Stimulated activated CD8-positive, alpha-beta memory T cell treated with anti-CD3 and anti-CD28 coated beads, Interleukin-12 subunit alpha, Interleukin-12 subunit beta, amount 100 ng/mL, for 1 hour (primary cell): ENCODE data around the gene KRT8.
"Not testable (repeated sequence)": the region's sequence is repeated elsewhere in the genome, so short reads cannot be mapped to it uniquely, and the experiment has no call there.

Source experiments
- DNase-seq: peaks from one replicate; pipeline ENCODE4 v3.0.0-alpha.2; 2020; ENCODE audit warnings: low read depth

Gene KRT8

DNA sequence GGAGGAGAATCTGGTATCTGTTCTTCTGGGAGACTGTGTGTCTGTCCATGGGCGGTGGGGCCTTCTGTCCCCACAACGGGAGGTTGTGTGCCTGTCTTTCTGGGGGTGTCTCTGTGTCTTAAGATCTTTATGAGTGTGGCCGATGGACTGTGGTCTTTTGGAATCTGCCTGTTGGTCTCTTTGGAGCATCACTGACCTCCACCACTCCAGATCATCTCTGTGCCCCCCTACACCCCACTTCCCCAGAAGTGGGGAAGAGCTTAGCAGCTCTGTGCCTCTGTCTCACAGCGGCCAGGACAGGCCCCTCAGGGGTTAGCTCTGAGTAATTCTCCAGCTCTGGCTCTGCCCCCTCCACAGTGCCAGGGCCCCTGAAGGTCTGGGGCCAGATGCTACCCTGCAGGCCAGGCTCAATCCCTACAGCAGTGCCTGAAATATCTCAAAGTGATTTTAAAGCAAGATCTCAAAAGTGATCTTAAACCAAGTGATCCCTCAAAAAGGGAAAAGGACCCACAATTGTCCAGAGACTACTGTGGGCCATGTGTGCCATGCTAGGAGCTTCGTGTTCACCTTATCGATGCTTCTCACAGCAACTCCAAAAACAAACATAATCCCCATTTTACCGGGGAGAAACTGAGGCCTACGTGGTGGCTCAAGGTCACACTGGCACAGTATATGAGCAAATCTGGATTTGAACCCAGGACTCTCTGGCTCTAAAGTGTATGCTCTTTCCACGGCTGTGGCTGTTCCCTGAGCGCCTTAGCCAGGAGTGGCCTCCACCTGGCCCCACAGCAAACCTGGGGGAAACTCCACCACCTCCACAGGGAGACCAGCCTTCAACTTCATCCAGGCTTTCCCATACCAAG is 30.1 kb downstream of the KRT8 start:
- DNase-seq = no peak

DNA sequence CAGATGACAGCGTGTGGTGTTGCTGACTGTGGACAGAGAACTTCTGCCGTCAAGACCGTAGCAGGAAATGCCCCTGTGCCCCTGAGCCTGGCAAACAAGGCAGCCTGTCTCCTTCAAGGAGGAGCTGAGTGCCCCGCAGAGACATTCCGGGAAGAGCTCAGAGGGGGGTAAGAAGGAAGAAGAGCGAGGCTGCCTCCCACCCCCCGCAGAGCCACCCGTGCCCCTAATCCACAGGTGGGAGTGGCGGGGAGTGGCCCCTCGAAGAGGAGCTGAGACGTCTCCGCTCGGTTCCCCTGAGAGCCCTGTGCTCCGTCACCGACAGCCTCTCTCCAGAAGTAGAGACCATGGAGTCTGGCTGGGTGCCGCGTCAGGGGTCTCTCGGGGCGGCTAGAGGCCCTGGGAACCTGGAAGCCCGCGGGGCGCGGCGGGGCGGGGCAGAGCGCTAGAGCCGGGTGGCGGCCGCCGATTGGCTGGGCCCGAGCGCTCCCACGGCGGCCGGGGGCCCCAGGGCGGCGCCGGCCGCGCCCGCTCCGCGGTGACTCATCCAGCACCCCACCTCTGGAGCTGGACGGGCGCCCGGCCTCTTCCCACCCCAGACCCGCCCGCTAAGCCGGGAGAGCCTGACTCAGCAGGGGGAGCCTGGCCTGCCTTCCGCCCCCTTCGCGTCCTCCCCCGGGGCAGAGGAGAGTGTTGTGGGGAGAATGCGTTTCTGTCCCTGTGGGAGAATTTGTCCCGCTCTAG is 30.9 kb downstream of the KRT8 start:
- DNase-seq = peak; percentile 41

DNA sequence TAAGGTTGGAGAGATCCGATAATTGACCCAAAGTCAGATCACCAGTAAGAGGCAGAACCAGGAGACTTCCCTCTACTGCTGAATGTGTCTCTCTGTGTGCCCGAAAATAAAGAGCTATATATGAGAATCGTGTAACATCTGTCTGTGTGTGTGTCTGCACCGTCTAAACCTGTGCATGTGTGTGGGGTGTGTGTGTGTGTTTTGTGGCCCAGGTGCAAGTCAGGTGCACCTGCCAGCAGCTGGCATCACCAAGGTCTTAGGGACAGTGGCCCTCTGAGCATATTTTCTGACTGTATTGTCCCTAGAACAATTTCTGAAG is 31.4 kb downstream of the KRT8 start:
- DNase-seq = no peak

DNA sequence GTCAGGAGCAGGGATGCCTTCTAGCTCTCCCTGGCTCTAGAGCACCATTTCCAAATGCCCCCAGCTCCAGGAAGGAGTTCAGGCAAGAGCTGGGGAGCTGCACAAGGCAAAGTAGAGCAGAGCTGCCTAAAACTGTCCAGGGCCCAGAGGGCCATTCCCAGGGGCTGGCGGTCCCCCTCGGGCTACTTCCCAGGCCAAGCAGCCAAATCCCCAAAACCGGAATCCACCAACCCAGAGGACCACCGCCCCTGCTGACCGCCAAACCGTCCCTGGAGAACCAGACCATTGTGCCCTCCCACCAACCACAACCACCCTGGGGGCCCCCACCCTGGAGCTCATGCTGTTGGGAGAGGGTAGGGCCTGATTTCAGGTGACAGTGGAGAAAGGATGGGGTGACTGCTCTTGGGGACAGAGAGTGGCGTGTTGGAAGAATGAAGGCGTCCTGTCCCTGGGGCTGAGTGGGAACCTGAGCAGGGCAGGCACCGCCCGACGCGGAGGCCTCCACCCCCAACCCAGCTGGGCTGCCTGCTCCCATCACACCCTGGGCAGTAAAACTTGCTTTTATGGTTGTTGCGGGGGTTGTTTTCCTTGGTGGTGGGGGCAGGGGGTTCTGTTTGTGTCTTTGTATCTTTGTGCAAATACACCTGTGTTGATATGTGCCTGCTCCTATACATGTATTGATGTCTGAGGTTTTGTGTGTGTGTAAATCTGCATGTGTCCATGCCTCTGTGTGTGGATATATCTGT is 32.1 kb downstream of the KRT8 start:
- DNase-seq = no peak

DNA sequence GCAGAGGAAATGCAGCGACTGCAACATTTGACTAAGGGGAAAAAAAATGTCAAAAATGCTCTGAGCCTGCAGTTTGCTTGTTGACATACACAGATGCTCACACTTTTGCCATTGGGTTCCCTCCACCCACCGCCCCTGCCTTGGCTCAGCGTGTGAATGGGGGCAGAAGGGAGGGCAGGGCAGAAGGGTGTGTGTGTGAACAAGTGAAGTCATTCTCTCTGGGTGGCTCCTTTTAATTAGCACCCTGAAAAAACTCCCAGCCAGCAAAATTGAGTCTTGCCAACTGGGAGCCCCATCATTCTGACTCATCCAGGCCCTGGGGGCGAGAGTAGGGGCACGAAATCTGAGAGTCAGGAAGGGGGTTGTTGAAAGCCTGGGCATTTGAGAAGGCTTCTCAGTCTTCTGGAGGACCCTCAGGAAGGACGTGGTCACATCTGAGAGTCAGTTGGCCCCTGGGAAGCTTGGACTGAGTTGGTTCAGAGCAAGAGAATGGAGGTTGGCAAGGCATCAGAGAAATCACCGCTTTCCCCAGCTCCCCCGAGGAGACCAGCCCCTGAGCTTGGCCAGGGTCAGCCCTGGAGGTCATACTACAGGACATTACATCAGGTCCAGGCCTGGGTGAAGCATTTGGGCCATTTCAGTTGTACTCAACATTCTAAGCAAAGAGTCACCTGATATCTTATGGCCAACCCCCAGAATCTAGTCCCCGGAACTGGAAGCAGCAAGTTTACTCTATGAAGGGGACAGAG is 33.4 kb downstream of the KRT8 start:
- no peak for DNase-seq

DNA sequence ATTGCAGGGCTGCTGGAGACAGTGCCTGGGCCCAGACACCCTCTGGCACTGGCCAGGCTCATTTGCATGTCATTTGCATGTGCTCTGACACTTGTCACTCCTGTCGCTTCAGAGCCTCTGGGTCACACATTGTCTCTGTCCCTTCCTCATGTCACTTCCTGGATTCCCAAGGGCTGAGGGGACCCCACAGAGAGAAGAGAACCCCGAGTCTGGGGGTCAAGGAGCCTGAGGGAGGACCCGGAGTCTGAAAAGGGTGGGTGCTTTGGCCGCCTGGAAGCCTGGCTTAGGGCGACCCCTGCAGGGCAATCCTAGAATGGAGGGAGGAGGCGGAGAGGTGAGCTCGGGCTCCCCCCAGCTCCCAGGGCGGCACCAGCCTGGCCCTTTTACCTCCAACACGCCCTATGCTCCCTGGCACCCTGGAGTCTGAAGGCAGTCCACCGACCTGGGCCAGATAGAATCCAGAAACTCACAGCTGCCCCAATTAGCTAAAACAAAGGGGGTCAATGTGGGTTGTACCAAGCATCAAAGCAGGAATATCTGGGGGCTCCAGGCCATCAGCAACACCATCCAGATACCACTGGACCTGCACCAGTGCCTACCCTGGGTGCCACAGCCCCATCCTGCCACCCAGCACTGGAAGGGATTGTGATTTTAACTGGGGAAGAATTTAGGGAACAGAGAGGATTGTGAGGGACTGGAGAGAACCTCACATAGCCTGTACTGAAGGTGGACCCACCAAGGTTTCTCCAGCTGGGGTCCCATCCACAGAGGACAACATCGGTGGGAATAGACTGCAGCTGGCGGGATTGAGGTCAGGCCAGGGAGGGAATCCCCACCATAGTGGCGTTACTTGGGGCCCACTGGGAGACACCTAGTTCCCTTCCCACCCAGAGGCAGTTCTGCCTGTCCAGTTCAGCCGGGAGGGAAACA is 34.2 kb downstream of the KRT8 start:
- peak; percentile 72 for DNase-seq

DNA sequence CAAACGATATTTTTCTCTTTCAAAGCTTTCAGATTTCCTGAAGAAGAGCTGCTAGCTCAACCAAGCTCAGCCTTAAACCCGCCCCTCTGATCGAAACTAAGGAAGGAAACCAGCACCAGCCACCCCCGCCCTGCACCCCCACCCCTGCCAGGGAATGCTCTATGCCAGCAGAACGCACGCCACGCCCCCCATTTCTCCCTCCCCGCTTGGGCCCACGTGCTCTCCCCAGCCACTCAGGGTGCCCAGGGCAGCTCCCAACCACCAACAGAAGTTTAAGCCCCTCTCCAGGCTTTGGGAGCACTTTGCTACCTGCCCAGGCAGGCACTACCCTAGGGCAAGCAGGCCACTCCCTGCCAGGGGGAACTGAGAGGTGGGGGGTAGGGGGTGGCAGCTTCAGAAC is 37.2 kb downstream of the KRT8 start:
- no peak for DNase-seq

DNA sequence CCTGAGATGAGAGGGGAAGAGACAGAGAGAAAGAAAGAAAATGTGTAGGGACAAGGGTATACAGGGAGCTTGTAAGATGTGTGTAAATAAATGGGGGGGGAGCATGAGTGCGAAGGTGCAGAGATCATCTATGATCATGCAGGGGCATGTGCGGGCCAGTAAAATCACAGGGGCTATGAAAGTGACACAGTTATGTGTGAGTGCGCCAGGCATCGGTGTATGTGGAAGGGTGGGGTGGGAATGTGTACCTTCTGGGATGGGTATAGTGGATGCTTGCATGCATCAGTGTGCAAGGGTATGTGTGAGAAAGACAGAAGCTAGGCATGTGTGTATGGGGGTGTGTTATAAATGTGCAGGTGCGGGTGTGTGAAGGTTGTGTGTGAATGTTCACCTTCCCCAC is 37.7 kb downstream of the KRT8 start:
- no peak for DNase-seq

DNA sequence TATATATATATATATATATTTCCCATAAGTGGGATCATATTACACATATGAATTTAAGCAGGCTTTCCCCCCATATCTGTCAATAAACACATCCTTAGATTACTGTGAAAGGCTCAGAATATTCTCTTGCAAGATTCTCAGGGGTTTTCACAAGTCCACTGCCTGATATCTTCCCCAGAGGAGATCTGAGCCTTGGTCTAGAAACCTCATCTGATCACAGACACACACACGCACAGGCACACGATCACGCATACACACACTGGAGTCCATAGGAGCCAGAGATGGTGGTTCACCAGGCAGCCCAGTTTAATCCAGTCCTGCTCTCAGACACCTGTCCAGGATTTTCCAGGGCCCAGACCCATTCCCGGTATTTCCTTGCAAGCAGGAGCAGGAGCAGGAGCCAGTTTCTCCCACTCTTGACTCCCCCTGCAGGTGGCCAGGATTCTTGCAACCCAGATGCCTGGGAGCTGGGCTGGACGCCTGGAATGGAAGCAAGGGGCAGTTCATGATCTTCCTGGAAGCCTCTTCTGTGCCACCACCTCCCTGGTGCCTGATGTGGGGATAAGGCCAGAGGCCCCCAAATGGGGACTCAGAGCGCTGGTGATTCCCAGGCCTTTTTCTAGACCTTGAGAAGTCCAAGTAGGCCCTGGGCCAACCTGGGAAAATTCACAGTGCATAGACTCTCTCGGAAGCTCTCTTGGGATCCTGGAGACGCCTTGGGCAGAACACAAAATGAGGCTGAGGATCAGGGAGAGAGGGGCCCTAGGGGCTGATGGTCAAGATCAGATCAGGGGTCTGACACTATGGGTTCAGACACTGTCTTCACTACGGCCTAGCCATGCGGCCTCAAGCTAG is 39.6 kb downstream of the KRT8 start:
- no peak for DNase-seq

DNA sequence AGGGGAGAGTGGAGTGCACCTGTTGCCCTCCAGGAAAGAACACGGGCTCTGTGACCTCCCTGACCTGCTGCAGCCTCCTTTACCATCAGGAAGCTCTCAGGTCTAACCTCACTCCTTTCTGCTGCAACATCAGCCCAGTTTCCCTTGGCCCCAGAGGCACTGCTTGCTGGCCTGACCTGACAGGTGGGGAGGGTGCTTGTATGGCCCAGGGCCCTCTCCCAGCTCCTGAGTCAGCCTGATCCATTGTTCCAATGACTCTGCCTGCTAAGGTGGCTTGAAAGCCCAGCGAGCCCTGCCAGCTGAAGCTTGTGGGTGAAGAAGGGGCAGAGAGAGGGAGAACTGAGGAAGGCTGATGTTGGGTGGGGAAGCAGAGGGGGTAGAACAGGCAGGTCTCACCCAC is 42.9 kb downstream of the KRT8 start:
- DNase-seq = no peak

DNA sequence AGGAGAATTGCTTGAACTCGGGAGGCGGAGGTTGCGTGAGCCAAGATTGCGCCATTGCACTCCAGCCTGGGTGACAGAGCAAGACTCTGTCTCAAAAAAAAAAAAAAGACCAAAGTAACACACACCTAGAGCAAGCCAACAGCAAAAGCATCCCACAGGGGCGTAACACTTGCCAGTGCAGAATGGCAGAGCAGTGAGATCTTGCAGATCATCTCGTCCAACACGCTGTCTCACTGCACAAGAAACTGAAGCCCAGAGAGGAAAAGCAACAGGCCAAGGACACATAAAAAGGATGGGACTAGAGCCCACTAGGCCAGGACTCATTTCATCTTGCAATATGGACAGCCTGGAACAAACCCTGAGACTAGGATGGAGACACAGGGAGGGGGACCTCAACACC is 43.4 kb downstream of the KRT8 start:
- DNase-seq = no peak

DNA sequence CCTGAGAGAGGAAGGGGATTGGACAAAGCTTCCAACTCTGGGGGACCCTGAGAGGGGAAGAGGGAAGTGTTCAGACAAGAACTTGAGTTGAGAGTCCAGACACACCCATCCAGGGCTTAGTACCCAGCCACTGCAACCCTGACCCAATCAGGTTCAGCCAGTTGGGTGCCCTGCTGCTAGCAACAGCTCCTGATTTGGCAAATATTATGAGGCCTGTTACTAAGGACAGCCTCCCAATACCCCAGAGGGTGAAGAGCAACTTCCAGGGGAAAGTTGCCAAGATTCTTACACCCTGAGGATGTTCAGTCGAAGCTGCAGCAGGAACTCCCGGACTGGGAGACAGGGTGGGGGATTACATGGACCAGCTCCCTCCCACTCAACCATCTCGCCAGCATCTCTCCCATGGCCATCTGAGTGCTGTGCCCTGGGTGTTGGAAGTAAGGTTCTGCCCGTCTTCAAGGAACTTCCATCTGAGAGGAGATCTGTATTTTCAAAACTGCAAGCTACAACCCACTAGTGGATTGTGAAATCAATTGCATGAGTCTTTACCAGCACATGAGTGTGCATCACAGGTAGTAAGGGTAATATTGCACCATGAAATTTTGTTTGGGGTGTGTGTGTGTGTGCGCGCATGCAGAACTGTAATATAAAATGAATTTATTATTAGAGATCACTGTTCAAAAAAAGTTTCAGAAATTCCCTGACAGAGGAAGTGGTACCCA is 44.6 kb downstream of the KRT8 start:
- no peak for DNase-seq

DNA sequence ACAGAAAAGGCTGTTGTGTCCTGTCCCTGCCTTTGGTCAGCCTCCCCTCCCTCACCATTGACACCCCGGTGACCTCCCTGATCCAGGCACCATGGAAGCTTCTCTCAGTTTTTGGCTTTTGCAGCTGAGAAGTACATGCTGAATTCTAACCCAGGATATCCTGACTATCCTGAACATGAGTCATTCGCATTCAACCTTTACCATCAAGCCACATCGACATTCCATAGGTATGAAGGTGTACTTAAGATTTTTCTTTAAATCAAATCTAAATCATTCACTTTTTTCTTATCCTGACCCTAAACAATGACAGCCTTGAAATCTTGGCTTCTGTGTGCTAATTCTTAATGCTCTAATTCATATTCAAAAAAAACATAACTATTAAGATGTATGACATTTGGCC is 47.4 kb downstream of the KRT8 start:
- no peak for DNase-seq

DNA sequence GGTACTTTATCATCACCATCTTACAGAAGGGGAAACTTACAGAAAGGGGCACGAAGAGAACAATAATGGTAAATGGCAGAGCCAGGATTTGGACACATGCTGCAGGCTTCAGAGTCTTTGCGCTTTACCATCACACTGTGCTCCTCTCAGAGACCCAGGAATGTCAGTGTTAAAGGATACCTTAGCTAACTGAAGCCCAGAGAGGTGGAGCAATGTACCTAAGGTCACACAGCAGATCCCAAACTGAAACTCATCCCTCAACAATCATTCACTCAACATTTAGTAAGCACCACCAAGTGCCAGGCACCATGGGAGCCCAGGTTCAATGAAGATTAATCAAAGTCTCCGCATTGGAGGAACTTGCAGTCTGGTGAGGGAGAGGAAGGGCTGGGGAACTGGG is 48.1 kb downstream of the KRT8 start:
- no peak for DNase-seq

DNA sequence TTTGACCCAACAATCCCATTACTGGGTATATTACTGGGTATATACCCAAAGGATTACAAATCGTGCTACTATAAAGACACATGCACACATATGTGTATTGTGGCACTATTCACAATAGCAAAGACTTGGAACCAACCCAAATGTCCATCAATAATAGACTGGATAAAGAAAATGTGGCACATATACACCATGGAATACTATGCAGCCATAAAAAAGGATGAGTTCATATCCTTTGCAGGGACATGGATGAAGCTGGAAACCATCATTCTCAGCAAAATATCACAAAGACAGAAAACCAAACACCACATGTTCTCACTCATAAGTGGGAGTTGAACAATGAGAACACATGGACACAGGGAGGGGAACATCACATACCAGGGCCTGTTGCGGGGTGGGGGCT is 48.8 kb downstream of the KRT8 start:
- DNase-seq = not testable (repeated sequence)

DNA sequence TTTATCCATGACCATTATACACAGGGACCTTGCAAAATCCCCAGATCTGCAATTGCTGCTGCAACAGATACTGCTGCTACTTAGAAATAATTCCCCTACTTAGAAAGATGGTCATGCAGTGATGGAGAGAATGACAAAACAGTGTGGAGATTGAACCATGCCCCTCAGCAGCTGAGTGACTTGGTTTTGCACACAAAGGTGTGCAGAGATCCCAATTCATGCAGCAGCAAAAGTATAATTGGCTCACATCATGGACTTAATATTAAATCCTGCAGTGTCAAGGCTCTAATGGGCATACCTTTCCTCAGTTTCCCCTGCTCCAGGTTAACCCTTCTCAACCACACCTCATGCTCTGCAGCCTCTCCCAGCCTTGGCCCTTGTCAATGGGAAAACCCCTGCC is 53.1 kb downstream of the KRT8 start:
- no peak for DNase-seq

DNA sequence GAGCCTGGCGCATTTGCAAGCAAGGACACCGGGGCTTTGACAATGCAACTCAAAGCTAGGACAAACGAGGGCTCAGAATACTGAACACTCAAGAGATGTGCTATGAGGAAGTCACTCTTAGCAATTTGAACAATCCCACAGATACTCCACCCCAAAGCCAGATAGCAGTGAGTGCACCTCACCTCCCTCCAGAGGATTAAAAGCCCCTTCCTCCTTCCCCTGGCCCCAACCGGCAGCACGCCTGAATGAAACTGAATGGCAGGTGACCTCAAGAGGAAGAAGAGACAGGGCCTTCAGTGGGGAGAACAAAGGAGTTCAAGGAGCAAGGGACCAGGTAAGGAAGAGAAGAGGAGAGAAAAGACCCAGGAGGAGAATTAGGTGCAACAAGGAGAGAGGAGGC is 54.2 kb downstream of the KRT8 start:
- DNase-seq = no peak

DNA sequence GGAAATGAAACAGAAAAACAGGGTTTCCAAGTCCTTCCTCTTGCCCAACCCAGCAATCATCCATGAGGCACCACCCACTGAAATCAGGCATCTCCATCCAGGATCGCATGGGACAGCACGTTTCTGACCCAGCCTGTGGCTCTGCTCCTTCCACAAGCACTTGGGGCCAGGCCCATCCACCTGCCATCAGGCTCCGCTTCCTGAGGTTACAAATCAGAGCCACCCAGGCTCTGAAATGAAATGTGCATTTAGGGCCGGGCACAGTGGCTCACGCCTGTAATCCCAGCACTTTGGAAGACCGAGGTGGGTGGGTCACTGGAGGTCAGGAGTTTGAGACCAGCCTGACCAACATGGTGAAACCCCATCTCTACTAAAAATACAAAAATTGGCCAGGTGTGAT is 55.4 kb downstream of the KRT8 start:
- no peak for DNase-seq

DNA sequence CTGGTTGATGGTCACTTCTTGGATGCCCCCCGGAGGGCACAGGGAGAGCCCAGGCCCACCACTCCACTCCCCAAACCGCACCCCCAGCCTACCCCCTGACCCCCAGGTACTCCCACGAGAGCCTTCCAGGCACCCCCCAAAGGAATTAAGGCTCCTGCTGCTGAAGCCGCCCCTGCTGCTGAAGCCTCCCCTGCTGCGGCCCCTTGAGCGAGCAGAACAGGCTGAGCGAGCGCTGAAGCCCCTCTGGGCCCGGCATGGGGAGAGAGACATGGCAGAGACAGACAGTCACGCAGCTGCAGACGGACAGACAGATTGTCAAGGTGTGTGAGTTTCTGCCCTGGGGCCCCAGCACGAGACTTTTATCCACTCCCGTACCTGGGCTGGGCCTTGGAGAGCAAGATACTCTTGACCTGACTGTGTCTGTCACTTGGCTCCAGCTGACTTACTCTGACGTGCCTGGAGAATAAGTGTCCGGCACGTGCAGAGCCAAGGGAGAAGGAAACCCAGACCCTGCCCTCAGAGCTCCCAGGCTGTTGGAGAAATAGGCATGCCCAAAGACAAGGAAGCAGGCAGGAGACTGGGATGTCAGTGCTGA is 56.1 kb downstream of the KRT8 start, which contains the start of gene KRT78:
Gene KRT78, minus strand, starts transcription at position 334 of the 595 bp plus-strand sequence. Its CDS starts 64 bp downstream, at position 270.
- DNase-seq = no peak
